Astrocyte (in vitro differentiated cells and primary cell): ENCODE measurements around the gene HOXD9.

Experiments
- CTCF ChIP-seq: IDR thresholded peaks from 2 replicates; pipeline ENCODE4 v1.5.1; 2011; ENCODE audit warnings: low read depth, mild to moderate bottlenecking, inconsistent platforms, low read length, moderate library complexity; ENCODE audit not compliant: insufficient read depth
- EZH2 ChIP-seq: IDR thresholded peaks from 2 replicates; pipeline ENCODE4 v1.6.1; 2012; ENCODE audit warnings: mild to moderate bottlenecking, low read length, inconsistent platforms; ENCODE audit not compliant: insufficient read depth

GRCh38 chr2:176091329-176092258, 30.9 kb upstream of the HOXD9 start:
- no peak for TF ChIP-seq CTCF
- peak; percentile 78 for TF ChIP-seq EZH2
